GM12892 (cell line): ENCODE measurements around the gene MVB12B.

Experiments used
- POLR2A ChIP-seq: IDR thresholded peaks from 2 replicates; pipeline ENCODE4 v1.6.1; 2011; ENCODE audit warnings: low read depth, low read length, control low read depth
- TAF1 ChIP-seq: IDR thresholded peaks from 2 replicates; pipeline ENCODE4 v1.6.1; 2011; ENCODE audit warnings: low read depth, mild to moderate bottlenecking, control low read depth, low read length, borderline replicate concordance

GRCh38 chr9:126363847-126364671 is 37.4 kb downstream of the MVB12B start:
- no peak for TF ChIP-seq POLR2A
- no peak for TF ChIP-seq TAF1
